Measurements from ENCODE around the gene ATP2A3.

- TF ChIP-seq CTCF (IDR thresholded peaks at IDR 0.05; ENCODE audit: poor library complexity) (no peak), EZH2phosphoT487 (IDR thresholded peaks at IDR 0.05; ENCODE audit: low read depth, severe bottlenecking, unreplicated experiment) (no peak), EZH2 (IDR thresholded peaks at IDR 0.05; ENCODE audit: borderline replicate concordance) (no peak)
These were observed 7.3 kb downstream of the ATP2A3 start for GRCh38 chr17:3956983-3957382.

Measured in hepatocyte (in vitro differentiated cells).